SH-SY5Y (cell line): ENCODE results near the gene OR2H2.

Source experiments
- GATA2 ChIP-seq: IDR thresholded peaks from 2 replicates; pipeline ENCODE4 v1.6.1; 2011; ENCODE audit warnings: mild to moderate bottlenecking, low read depth, low read length
- GATA3 ChIP-seq: IDR thresholded peaks from 2 replicates; pipeline ENCODE4 v1.6.1; 2011; ENCODE audit warnings: low read depth, mild to moderate bottlenecking, low read length, moderate library complexity

DNA sequence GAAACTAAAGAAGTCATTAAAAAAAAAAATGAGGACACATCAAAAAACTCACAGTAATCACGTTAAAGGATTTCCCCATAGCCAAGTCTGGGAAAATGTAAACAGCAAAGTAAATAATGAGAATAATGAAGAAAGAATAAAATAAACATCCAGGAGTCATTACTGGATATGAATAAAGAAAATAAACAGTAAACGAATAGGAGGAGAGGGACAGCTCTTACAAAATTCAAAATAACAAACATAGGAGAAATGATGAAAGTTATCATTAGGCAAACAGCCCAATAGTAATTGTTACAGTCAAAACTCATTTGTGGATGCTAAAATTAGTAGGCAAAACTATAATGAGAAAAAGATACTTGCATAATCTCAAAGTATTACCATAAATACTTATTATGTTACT is 17.4 kb upstream of the OR2H2 start:
- TF ChIP-seq GATA3 = no peak
- TF ChIP-seq GATA2 = no peak
